GM12878 (cell line): Measurements from ENCODE around the gene CASP8. TPM values are rescaled to one million over a fixed set of nuclear protein-coding genes. Genes with fewer than 3 reads are reported as not detected.

ENCODE experiments used
- ATAC-seq: fragments of 200-7000 bp; cut with Tn5 transposase; 3 replicates; pipeline ENCODE4 v1.9.1; 2020; ENCODE audit warnings: mild to moderate bottlenecking, moderate library complexity
- BruUV-seq: library from RNA; stranded (reverse); fragments of 400-500 nt; replicated peaks from 2 replicates; lab custom pipeline; 2021; lab: Mats Ljungman, UMichigan
- CTCF ChIA-PET: fragments of 300-600 bp; sonication (Branson Sonifier 250); formaldehyde crosslinking; extraction: SDS; loops from one replicate; lab custom pipeline; 2021; ENCODE audit warnings: inconsistent platforms; lab: Yijun Ruan, JAX
- POLR2A ChIA-PET: fragments of 350-600 bp; formaldehyde crosslinking; extraction: SDS; loops from one replicate; lab custom pipeline; 2021; ENCODE audit warnings: inconsistent platforms; lab: Charles Lee
- RAD21 ChIA-PET: fragments of 300-600 bp; sonication (Branson Sonifier 250); formaldehyde crosslinking; loops from one replicate; lab custom pipeline; 2023; ENCODE audit warnings: antibody characterized with exemption; ENCODE audit not compliant: unreplicated experiment; lab: Charles Lee
- SMC1A ChIA-PET: fragments of 300-600 bp; sonication (Branson Sonifier 250); formaldehyde crosslinking; loops from one replicate; lab custom pipeline; 2023; ENCODE audit not compliant: unreplicated experiment, uncharacterized antibody; lab: Charles Lee
- DNase-seq: peaks from one replicate; pipeline ENCODE4 v3.0.0-alpha.2; 2011; ENCODE audit warnings: low read depth, low spot score
- FAIRE-seq: peaks from 3 replicates; lab custom pipeline; 2011; peaks lifted over from hg19 to GRCh38; lab: Jason Lieb, UNC
- H2AFZ ChIP-seq: 2 replicates; pipeline ENCODE4 v1.6.0; 2011; ENCODE audit warnings: low read depth, low read length, control low read depth; ENCODE audit not compliant: control insufficient read depth
- H3K27ac ChIP-seq: 2 replicates; pipeline ENCODE4 v1.5.1; 2011; ENCODE audit warnings: control low read depth; ENCODE audit not compliant: control insufficient read depth, insufficient read depth
- H3K27me3 ChIP-seq, 2 experiments: replicated peaks in 1 of 2; 2 replicates each; pipeline versions ENCODE4 v1.6.0 to v1.6.1; 2011; ENCODE audit warnings: low read length in 1 of 2; ENCODE audit not compliant: control insufficient read depth in 2 of 2, insufficient read depth in 2 of 2
- H3K36me3 ChIP-seq, 2 experiments: 2 replicates each; pipeline ENCODE4 v1.5.1; 2011; ENCODE audit warnings: low read length in 1 of 2; ENCODE audit not compliant: control insufficient read depth in 2 of 2, insufficient read depth in 2 of 2
- H3K4me1 ChIP-seq: 2 replicates; pipeline ENCODE4 v1.6.1; 2011; ENCODE audit warnings: mild to moderate bottlenecking, low read length, moderate library complexity, mixed read lengths; ENCODE audit not compliant: control insufficient read depth, insufficient read depth
- H3K4me2 ChIP-seq: 2 replicates; pipeline ENCODE4 v1.6.0; 2011; ENCODE audit warnings: control low read depth; ENCODE audit not compliant: control insufficient read depth, insufficient read depth
- H3K4me3 ChIP-seq: fragments of 200-600 bp; sonication (generic); 2 replicates; pipeline ENCODE4 v1.5.1; 2016
- H3K79me2 ChIP-seq: 2 replicates; pipeline ENCODE4 v1.6.0; 2011; ENCODE audit warnings: low read length; ENCODE audit not compliant: control insufficient read depth, insufficient read depth
- H3K9ac ChIP-seq: 2 replicates; pipeline ENCODE4 v1.8.0; 2011; ENCODE audit warnings: low read length, control low read depth, mixed read lengths; ENCODE audit not compliant: control insufficient read depth, insufficient read depth
- H3K9me3 ChIP-seq: replicated peaks from 3 replicates; pipeline ENCODE4 v1.5.1; 2011; ENCODE audit warnings: mild to moderate bottlenecking, low read length; ENCODE audit not compliant: control insufficient read depth, insufficient read depth
- H4K20me1 ChIP-seq: 2 replicates; pipeline ENCODE4 v1.6.0; 2011; ENCODE audit not compliant: control insufficient read depth, insufficient read depth
- CHD4 ChIP-seq: fragments of 200-600 bp; sonication (generic); IDR thresholded peaks from 2 replicates; pipeline ENCODE4 v1.6.1; 2016; ENCODE audit warnings: mild to moderate bottlenecking
- FOS ChIP-seq: IDR thresholded peaks from 3 replicates; pipeline ENCODE4 v1.6.1; 2011; ENCODE audit warnings: borderline replicate concordance; ENCODE audit not compliant: insufficient read length; ENCODE audit errors: extremely low read depth
- NFIC ChIP-seq: IDR thresholded peaks from 2 replicates; pipeline ENCODE4 v1.6.1; 2012; ENCODE audit warnings: low read depth, mild to moderate bottlenecking, inconsistent platforms, low read length, moderate library complexity
- NR2C2 ChIP-seq: IDR thresholded peaks from 2 replicates; pipeline ENCODE4 v1.6.1; 2011; ENCODE audit warnings: borderline replicate concordance, low read depth; ENCODE audit not compliant: control insufficient read depth, insufficient read length
- NR2F1 ChIP-seq: fragments of 450-650 bp; conservative IDR thresholded peaks from 2 replicates; pipeline ENCODE4 v1.6.1; 2017; ENCODE audit warnings: mild to moderate bottlenecking
- WGBS: methylation state at CpG from one replicate; pipeline ENCODE4 v1.1.6; 2016; ENCODE audit warnings: low lambda C conversion rate; ENCODE audit not compliant: insufficient replicate concordance, insufficient coverage; ENCODE audit errors: missing lambda C conversion rate; 5-methylcytosine and 5-hydroxymethylcytosine counted together
- in situ Hi-C: fragments of 300-500 bp; cut with MboI; formaldehyde crosslinking; loops from 9 replicates; pipeline ENCODE4 v1.14.3; 2018; ENCODE audit warnings: mixed read lengths
- intact Hi-C: fragments of 100-400 bp; cut with micrococcal nuclease; formaldehyde crosslinking; loops from one replicate; pipeline ENCODE4 v1.14.2; 2022; ENCODE audit not compliant: unreplicated experiment
- polyA plus RNA-seq, 11 experiments: library from polyadenylated mRNA; depleted of rRNA in 4 of 11; unstranded in 6 of 11; stranded (reverse) in 5 of 11; fragments of >200 nt; fragmentation: Nextera tagmentation in 4 of 11; fragmentation: Illumina TruSeq in 1 of 11; extraction: Ambion mirVana in 4 of 11; extraction: Trizol in 1 of 11; gene quantifications; 1 replicate in 1 of 11; 2 replicates in 10 of 11; pipeline versions ENCODE4 v1.2.1 to v1.2.3, GENCODE V29; 2011 to 2016; ENCODE audit warnings: inconsistent platforms in 2 of 11, missing spikeins in 2 of 11, low read depth in 1 of 11
- total RNA-seq, 4 experiments: library from RNA; depleted of rRNA in 3 of 4; stranded (reverse); fragments of >200 nt in 3 of 4; fragmentation: Illumina TruSeq in 1 of 4; extraction: Trizol in 1 of 4; gene quantifications; 2 replicates each; pipeline versions ENCODE4 v1.2.1 to v1.2.3, GENCODE V29; 2013 to 2021
- TF ChIP-seq, protein P1 (sequence below): fragments of 450-650 bp; IDR thresholded peaks from 2 replicates; pipeline ENCODE4 v1.6.1; 2017; ENCODE audit warnings: mild to moderate bottlenecking
- TF ChIP-seq, protein P2 (sequence below): fragments of 450-650 bp; IDR thresholded peaks from 2 replicates; pipeline ENCODE4 v1.6.1; 2016; ENCODE audit warnings: mild to moderate bottlenecking

The CASP8 gene
- total and polyA plus RNA-seq, 10 of the 15 experiments (the other 5 are each of a cell fraction or from before 2014, with no cell fraction given): 18.6 to 54.1 (median 39.9) TPM

DNA sequence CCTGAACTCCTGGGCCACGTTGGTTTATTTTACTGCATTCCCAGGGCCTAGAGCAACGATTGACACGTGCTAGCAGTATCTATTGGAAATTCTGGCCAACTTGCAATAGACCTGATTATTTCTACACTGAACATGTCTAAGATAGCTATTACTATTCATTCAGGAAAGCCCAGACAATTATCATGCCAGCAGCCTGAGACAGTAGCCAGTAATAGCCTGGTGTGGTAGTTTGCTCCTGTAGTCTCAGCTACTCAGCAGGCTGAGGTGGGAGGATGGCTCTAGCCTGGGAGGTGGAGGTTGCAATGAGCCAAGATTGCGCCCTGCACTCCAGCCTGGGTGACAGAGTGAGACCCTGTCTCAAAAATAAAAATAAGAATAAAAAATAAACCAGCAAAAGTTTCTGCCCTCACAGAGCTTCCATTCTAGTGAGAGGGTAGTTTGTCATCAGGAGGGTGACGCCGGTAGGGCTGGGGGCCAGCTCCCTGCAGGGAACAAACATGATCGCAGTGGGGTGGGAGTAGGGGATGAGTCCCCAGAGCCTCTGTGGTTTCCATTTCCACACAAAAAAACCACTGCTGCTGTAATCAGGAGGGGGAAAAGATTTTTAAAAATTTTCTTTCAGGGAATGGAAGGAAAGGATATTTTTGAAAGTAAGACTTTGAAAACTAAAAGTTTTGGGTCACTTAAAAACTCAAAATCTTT is 4.3 kb downstream of the CASP8 start:
- Histone ChIP-seq H3K27me3 (no peaks in the 10 kb centered on the region), H4K20me1 (no peaks in the 10 kb centered on the region), H3K4me2 (no peak overlapping the region)
- no peak for ATAC-seq
- RAD21 ChIA-PET: interaction anchor here (0.9 to 5.5 kb wide), 7 partner anchors 11 to 146 kb away, joined by 3 to 41 read pairs (median 12); partner anchors contain the start of gene CASP10
- no peak for FAIRE-seq
- SMC1A ChIA-PET: interaction anchor here (1.0 to 10.5 kb wide), 14 partner anchors 9 to 196 kb away, joined by 3 to 87 read pairs (median 6); partner anchors contain the start of gene CASP10
- POLR2A ChIA-PET: interaction anchor here (1.0 to 2.5 kb wide), 5 partner anchors 9 to 32 kb away, joined by 3 to 11 read pairs (median 6); no protein-coding TSS in a partner anchor
- TF ChIP-seq NR2F1 (no peak), NR2C2 (no peak), CHD4 (no peak), NFIC (no peak), FOS (no peak)
- TF ChIP-seq, protein P1, sequence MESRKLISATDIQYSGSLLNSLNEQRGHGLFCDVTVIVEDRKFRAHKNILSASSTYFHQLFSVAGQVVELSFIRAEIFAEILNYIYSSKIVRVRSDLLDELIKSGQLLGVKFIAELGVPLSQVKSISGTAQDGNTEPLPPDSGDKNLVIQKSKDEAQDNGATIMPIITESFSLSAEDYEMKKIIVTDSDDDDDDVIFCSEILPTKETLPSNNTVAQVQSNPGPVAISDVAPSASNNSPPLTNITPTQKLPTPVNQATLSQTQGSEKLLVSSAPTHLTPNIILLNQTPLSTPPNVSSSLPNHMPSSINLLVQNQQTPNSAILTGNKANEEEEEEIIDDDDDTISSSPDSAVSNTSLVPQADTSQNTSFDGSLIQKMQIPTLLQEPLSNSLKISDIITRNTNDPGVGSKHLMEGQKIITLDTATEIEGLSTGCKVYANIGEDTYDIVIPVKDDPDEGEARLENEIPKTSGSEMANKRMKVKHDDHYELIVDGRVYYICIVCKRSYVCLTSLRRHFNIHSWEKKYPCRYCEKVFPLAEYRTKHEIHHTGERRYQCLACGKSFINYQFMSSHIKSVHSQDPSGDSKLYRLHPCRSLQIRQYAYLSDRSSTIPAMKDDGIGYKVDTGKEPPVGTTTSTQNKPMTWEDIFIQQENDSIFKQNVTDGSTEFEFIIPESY: no peak
- TF ChIP-seq, protein P2, sequence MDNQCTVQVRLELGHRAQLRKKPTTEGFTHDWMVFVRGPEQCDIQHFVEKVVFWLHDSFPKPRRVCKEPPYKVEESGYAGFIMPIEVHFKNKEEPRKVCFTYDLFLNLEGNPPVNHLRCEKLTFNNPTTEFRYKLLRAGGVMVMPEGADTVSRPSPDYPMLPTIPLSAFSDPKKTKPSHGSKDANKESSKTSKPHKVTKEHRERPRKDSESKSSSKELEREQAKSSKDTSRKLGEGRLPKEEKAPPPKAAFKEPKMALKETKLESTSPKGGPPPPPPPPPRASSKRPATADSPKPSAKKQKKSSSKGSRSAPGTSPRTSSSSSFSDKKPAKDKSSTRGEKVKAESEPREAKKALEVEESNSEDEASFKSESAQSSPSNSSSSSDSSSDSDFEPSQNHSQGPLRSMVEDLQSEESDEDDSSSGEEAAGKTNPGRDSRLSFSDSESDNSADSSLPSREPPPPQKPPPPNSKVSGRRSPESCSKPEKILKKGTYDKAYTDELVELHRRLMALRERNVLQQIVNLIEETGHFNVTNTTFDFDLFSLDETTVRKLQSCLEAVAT: no peak
- TF ChIP-seq, all 136 proteins: peak for 0
- WGBS: 96% methylated on average over 7 of the region's 7 CpGs
- Histone ChIP-seq H3K9me3 (no peaks in the 10 kb centered on the region), H3K4me3 (no peak overlapping the region), H3K27ac (no peak overlapping the region), H3K36me3 (peaks cover 2 to 4% of the 10 kb centered on the region in 2 experiments; a peak in 3 of 4 replicates), H2AFZ (no peak overlapping the region), H3K9ac (no peak overlapping the region), H3K79me2 (peaks cover 9% of the 10 kb centered on the region), H3K4me1 (peaks cover 12% of the 10 kb centered on the region)
- no peak for DNase-seq
- CTCF ChIA-PET: interaction anchor here (0.7 to 7.1 kb wide), 11 partner anchors 12 to 187 kb away, joined by 3 to 85 read pairs (median 4); partner anchors contain the start of genes CASP10, STRADB and TRAK2
- in situ Hi-C loops (no loop called here), intact Hi-C loops (loop anchor here (10.0 kb wide), 1 partner anchor 380 kb away; the partner anchor contains the start of gene TMEM237)
- no TSS peak for BruUV-seq
